GM18517 (cell line): ENCODE measurements around the gene TRIP10.
"Not testable (repeated sequence)": the region's sequence is repeated elsewhere in the genome, so short reads cannot be mapped to it uniquely, and the experiment has no call there.

Source experiments
- ATAC-seq: cut with Tn5 transposase; IDR thresholded peaks from one replicate; pipeline ENCODE4 v1.9.1; 2021; ENCODE audit warnings: mild to moderate bottlenecking, moderate library complexity; ENCODE audit not compliant: unreplicated experiment

The TRIP10 gene, protein sequence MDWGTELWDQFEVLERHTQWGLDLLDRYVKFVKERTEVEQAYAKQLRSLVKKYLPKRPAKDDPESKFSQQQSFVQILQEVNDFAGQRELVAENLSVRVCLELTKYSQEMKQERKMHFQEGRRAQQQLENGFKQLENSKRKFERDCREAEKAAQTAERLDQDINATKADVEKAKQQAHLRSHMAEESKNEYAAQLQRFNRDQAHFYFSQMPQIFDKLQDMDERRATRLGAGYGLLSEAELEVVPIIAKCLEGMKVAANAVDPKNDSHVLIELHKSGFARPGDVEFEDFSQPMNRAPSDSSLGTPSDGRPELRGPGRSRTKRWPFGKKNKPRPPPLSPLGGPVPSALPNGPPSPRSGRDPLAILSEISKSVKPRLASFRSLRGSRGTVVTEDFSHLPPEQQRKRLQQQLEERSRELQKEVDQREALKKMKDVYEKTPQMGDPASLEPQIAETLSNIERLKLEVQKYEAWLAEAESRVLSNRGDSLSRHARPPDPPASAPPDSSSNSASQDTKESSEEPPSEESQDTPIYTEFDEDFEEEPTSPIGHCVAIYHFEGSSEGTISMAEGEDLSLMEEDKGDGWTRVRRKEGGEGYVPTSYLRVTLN

DNA sequence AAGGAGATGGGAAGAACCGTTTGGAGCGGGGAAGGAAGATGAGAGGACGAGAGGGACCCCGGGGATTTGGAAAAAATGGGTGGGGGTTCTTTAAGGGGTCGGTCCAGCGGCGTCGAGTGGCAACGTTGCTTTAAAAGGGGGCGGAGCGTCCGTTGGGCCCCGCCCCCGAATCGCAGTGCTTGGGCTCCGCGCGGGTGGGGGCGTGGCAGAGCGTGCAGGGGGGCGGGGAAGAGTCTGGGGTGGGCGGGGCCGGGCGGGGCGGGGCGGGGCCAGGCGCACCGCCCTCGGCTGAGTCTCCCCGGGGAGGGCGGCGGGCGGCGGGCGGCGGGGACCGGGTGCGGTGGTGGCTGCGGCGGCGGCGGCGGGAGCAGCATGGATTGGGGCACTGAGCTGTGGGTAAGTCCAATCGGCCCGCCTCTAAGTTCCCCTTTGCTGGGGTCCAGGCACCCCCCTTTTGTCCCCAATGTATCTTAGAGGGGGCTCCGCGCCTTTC, at the start of gene TRIP10:
TRIP10 (plus strand) TSS at position 291 of the 493 bp plus-strand sequence; CDS start at position 373, 82 bp downstream.
- no peak for ATAC-seq

DNA sequence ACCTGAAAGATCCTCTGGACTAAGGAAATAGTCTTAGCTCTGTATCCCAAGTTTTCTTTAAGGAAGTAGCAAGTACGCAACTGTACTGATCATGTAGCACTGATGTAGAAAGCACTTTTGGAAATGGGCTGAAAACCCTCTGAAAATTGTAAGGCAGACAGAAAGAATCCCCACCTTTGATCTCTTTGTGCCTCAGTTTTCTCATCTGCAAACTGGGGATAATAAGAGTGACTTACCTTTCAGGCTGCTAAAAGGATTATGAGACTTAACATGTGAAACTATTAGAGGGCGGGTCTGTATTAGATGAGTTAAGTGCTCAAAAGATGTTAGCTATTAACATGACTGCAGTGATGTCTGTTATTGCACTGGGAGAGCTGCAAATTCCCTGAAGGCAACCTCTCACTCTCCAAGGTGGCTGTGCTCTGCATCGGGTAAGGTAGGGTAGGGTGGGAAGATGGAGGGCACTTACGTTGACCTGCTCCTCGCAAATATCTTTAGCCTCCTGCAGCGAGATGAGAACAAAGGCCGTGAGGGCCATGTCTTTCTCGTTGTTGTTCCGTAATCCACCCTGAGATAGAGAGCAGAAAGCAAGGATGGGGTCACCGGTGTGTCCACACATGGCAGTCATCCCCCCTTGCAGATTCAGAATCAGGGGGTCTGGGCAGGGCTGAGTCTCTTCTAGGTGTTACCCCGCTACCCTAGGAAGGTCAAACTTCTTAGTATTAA, 49.2 kb upstream of the TRIP10 start:
- ATAC-seq = no peak

DNA sequence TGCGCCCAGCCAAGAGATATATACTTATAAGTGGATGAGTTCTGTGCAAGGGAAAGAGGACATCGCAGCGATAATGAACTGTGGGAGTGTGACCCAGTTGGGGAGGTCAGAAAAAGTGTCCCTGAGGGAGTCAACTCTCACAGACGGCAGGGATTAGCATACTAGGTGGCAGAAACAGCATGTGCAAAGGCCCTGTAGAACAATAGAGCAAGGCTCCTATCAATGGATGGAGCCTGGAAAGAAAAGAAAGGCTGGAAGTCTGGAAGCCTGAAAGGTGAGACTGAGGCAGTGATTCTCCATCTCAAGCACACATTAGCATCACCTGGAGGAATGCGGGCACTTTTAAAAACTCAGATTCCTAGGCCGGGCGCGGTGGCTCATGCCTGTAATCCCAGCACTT, 48.1 kb upstream of the TRIP10 start:
- no peak for ATAC-seq

- no peak for ATAC-seq
Measured at GRCh38 chr19:6692027-6692426, 47.5 kb upstream of the TRIP10 start.

GRCh38 chr19:6693056-6693471, 46.4 kb upstream of the TRIP10 start:
- ATAC-seq = no peak

- ATAC-seq = no peak
Measured at GRCh38 chr19:6693681-6694080, 45.8 kb upstream of the TRIP10 start.

DNA sequence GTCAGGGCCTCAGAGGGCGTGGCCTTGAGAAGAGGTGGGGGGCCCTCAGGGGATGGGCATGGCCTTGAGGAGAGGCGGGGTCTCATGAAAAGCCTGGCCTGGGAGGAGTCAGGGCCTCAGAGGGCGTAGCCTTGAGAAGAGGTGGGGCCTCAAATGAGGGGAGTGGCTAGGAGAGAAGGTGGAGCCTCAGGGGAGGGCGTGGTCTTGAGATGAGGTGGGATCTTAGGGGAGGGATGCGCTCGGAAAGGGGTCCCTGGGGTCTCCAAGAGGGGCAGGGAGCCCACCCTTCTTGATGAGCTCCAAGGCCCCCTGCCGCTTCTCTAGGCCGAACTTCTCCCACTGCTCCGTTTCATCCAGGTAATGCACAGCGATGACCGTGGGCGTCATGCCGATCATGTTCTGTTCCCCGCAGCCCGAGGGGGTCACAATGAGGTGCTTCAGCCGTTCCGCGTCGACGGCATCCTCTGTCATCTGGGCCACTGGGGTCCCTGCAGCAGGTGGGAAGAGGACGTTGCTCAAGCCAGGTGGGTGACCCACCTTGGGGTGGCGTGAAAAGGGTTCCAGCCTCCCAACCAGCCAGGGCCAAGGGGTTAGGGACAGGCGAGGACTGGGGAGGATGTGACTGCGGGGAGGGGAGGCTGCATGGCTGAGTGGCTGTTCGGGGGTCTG, 45.2 kb upstream of the TRIP10 start:
- ATAC-seq = no peak

DNA sequence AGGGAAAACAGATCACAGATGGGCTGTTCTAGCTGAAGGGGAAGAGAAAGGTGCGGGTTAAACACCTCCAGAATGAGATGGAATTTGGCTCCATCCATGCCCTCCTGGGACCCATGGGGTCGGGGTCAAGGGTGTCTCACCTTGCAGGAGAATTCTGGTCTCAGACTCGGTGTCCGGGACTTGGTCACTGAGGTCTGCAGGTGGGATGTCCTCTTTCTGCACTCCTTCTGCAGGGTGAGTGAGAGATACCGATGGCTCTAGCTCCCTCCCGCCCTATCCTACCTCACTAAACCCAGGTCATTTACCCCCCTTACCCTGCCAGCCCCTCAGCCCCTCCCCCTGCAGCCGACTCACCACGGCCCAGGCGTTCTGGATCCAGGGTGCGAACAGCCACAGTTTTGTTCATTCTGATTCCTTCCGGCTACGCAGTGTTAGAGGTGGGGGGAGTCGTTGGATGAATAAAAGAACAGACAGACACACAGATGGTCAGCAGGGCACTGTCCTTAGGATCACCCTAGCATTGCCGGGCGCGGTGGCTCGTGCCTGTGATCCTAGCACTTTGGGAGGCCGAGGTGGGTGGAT, 43.1 kb upstream of the TRIP10 start:
- no peak for ATAC-seq

DNA sequence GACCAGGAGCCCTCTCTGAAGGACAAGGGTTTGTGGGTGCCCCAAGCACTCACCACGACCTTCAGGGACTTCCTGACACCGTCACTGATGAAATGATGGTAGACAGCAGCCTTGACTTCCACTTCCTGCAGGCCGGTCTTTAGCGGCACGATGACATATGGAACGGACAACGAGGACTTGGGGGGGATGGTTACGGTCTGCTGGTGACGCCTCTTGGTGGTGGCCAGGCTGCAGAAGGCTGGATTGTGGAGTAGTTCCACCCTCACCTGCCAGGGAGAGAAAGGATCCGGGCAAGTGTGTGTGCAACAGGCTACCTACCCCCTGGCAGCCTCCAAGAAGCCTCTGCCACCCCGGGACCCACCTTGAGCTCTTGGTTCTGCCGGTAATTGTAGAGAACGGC, 42.2 kb upstream of the TRIP10 start:
- ATAC-seq = no peak

- no peak for ATAC-seq
Measured at GRCh38 chr19:6699935-6700334, 39.5 kb upstream of the TRIP10 start.

- ATAC-seq = no peak
Measured at GRCh38 chr19:6700586-6701316, 38.7 kb upstream of the TRIP10 start.

DNA sequence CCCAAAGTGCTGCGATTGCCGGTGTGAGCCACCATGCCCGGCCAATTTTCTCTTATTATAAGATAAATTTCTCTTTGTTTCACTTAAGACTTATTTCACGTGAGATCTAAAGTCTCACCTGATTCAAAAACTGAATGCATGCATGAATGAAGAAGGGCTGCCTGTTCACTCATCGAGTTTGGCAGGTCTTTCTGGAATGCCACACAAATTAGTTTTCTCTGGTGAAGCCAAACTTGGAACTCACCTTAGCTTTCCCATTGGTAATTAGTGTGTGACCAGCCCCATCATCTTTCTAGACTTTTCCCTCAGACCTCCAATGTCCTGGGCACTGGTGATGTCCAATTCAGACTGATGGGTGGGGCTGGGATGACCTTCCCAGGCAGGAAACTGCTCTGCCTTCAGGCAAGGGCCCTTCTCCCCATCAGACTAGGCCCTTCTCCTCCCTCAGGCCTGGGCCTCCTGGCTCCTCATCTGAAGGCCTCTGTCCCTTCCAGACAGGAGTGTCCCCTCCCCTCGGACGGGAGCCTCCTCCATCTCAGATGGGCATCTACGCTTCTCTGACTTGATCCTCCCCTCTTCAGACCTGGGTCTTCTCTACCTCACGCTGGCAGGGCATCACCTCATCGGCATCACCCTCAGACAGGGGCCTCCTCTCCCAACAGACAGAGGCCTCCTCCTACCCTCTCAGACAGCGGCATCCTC, 33.4 kb upstream of the TRIP10 start:
- no peak for ATAC-seq

GRCh38 chr19:6706633-6706958, 32.9 kb upstream of the TRIP10 start:
- ATAC-seq = no peak

GRCh38 chr19:6707011-6707657, 32.3 kb upstream of the TRIP10 start:
- no peak for ATAC-seq

DNA sequence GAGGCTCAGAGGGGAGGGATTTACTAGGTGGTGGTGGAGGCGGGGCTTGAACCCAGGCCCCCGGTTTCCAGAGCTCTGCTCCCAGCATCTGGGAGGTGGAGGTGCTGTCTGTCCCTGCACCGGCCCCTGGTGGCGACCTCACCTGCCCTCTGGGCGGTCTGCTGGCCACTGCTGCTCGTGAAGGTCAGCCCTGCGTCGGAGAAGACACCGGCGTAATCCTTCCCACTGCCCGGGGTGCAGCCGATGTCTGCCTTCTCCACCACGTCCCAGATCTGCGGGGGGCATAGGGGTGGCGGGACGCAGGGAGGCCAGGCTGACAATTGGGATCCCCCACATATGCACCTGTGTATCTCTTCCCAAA, 31.8 kb upstream of the TRIP10 start:
- no peak for ATAC-seq

- ATAC-seq = no peak
Measured at GRCh38 chr19:6708346-6708745, 31.1 kb upstream of the TRIP10 start.

GRCh38 chr19:6708913-6709312, 30.6 kb upstream of the TRIP10 start:
- ATAC-seq = not testable (repeated sequence)

DNA sequence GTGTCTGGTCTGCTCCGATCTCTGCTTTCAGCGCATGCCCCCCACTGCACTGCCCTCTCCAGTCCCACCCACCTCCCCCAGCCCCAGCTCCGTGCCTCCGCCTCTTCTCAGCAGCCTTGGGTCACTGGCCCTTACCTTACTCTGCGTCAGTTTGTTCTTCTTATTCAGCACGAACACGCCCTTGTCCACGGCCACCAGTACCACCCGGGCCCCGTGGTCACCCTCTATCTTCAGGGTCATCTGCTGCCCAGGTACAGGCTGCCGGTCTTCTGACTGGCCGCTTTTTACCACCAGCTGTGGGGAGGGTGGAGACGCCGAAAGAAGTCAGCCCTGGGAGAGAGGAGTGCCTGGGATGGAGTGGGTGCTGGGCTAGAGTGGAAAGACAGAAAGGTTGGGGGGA, 29.9 kb upstream of the TRIP10 start:
- ATAC-seq = no peak
